ENCODE results near the gene TMEM179. TPM values are rescaled to one million over a fixed set of nuclear protein-coding genes. Genes with fewer than 3 reads are reported as not detected.

Gene TMEM179
- total RNA-seq, 1 experiment from 2014 or later, result not detected

GRCh38 chr14:104602315-104602932 lies 2.1 kb downstream of the TMEM179 start:
- Mint-ChIP-seq H3K27me3 (ENCODE audit: unreplicated experiment) (peaks cover 100% of the 10 kb centered on the region), H3K4me1 (ENCODE audit: low read depth, unreplicated experiment) (no peaks in the 10 kb centered on the region), H3K4me3 (ENCODE audit: low read depth, unreplicated experiment) (no peak overlapping the region), H3K9me3 (ENCODE audit: low read depth, unreplicated experiment) (no peaks in the 10 kb centered on the region), H3K36me3 (ENCODE audit: insufficient read depth, unreplicated experiment) (no peaks in the 10 kb centered on the region), H3K27ac (ENCODE audit: unreplicated experiment) (no peak overlapping the region)
- intact Hi-C loops (cut with micrococcal nuclease; ENCODE audit: unreplicated experiment), result no loop called here
- BruUV-seq (replicated peaks), result no TSS peak
- CTCF ChIA-PET, result no interaction called here
- DNase-seq, result no peak
- TF ChIP-seq CTCF (IDR thresholded peaks at IDR 0.05; ENCODE audit: unreplicated experiment), result no peak

- TF ChIP-seq CTCF (IDR thresholded peaks at IDR 0.05; ENCODE audit: unreplicated experiment), result no peak
- Mint-ChIP-seq H3K36me3 (ENCODE audit: insufficient read depth, unreplicated experiment) (no peaks in the 10 kb centered on the region), H3K27ac (ENCODE audit: unreplicated experiment) (no peak overlapping the region), H3K4me3 (ENCODE audit: low read depth, unreplicated experiment) (no peak overlapping the region), H3K27me3 (ENCODE audit: unreplicated experiment) (peaks cover 100% of the 10 kb centered on the region), H3K9me3 (ENCODE audit: low read depth, unreplicated experiment) (no peaks in the 10 kb centered on the region), H3K4me1 (ENCODE audit: low read depth, unreplicated experiment) (no peaks in the 10 kb centered on the region)
- intact Hi-C loops (cut with micrococcal nuclease; ENCODE audit: unreplicated experiment), result no loop called here
- no TSS peak for BruUV-seq (replicated peaks)
- CTCF ChIA-PET, result no interaction called here
- DNase-seq, result no peak
These were observed 2.8 kb downstream of the TMEM179 start for GRCh38 chr14:104601786-104602185.

- Mint-ChIP-seq H3K27ac (ENCODE audit: unreplicated experiment) (no peak overlapping the region), H3K9me3 (ENCODE audit: low read depth, unreplicated experiment) (no peaks in the 10 kb centered on the region), H3K36me3 (ENCODE audit: insufficient read depth, unreplicated experiment) (no peaks in the 10 kb centered on the region), H3K4me1 (ENCODE audit: low read depth, unreplicated experiment) (no peaks in the 10 kb centered on the region), H3K4me3 (ENCODE audit: low read depth, unreplicated experiment) (no peak overlapping the region), H3K27me3 (ENCODE audit: unreplicated experiment) (peaks cover 100% of the 10 kb centered on the region)
- intact Hi-C loops (cut with micrococcal nuclease; ENCODE audit: unreplicated experiment), result no loop called here
- CTCF ChIA-PET, result no interaction called here
- no peak for DNase-seq
- no peak for TF ChIP-seq CTCF (IDR thresholded peaks at IDR 0.05; ENCODE audit: unreplicated experiment)
- BruUV-seq (replicated peaks), result no TSS peak
These were observed 3.8 kb downstream of the TMEM179 start for GRCh38 chr14:104600805-104601204.

GRCh38 chr14:104600141-104600643 lies 4.4 kb downstream of the TMEM179 start:
- Mint-ChIP-seq H3K9me3 (ENCODE audit: low read depth, unreplicated experiment) (no peaks in the 10 kb centered on the region), H3K27ac (ENCODE audit: unreplicated experiment) (no peak overlapping the region), H3K27me3 (ENCODE audit: unreplicated experiment) (peaks cover 100% of the 10 kb centered on the region), H3K4me3 (ENCODE audit: low read depth, unreplicated experiment) (no peak overlapping the region), H3K4me1 (ENCODE audit: low read depth, unreplicated experiment) (no peaks in the 10 kb centered on the region), H3K36me3 (ENCODE audit: insufficient read depth, unreplicated experiment) (no peaks in the 10 kb centered on the region)
- TF ChIP-seq CTCF (IDR thresholded peaks at IDR 0.05; ENCODE audit: unreplicated experiment), result no peak
- DNase-seq, result no peak
- BruUV-seq (replicated peaks), result no TSS peak
- CTCF ChIA-PET, result no interaction called here
- intact Hi-C loops (cut with micrococcal nuclease; ENCODE audit: unreplicated experiment), result no loop called here

All from Calu3 (cell line).